Neural progenitor cell (in vitro differentiated cells): ENCODE data around the gene SVOP. TPM values are rescaled to one million over a fixed set of nuclear protein-coding genes. Genes with fewer than 3 reads are reported as not detected.

Source experiments
- DNase-seq: peaks from one replicate; pipeline ENCODE4 v3.0.0-alpha.2; 2016; ENCODE audit warnings: low spot score
- H2AFZ ChIP-seq: fragments of 200-600 bp; sonication (generic); replicated peaks from 2 replicates; pipeline ENCODE4 v1.6.1; 2016; ENCODE audit warnings: antibody characterized with exemption
- H3F3A ChIP-seq: fragments of 200-600 bp; sonication (generic); 2 replicates; pipeline ENCODE4 v1.6.1; 2016; ENCODE audit warnings: antibody characterized with exemption, low read depth
- H3K27ac ChIP-seq: fragments of 200-600 bp; sonication (generic); 2 replicates; pipeline ENCODE4 v1.5.1; 2016; ENCODE audit warnings: mild to moderate bottlenecking
- H3K27me3 ChIP-seq: fragments of 200-600 bp; sonication (generic); 2 replicates; pipeline ENCODE4 v1.6.1; 2016; ENCODE audit warnings: mild to moderate bottlenecking, moderate library complexity
- H3K36me3 ChIP-seq: fragments of 200-600 bp; sonication (generic); 2 replicates; pipeline ENCODE4 v1.5.1; 2016
- H3K4me1 ChIP-seq: fragments of 200-600 bp; sonication (generic); 2 replicates; pipeline ENCODE4 v1.6.1; 2016; ENCODE audit warnings: mixed run types
- H3K4me2 ChIP-seq: fragments of 200-600 bp; sonication (generic); 2 replicates; pipeline ENCODE4 v1.6.1; 2016
- H3K4me3 ChIP-seq: fragments of 200-600 bp; sonication (generic); 2 replicates; pipeline ENCODE4 v1.5.1; 2016
- H3K79me2 ChIP-seq: fragments of 200-600 bp; sonication (generic); 2 replicates; pipeline ENCODE4 v1.6.1; 2016; ENCODE audit warnings: low read depth
- H3K9ac ChIP-seq: fragments of 200-600 bp; sonication (generic); 2 replicates; pipeline ENCODE4 v1.6.1; 2016
- H3K9me3 ChIP-seq: fragments of 200-600 bp; sonication (generic); 2 replicates; pipeline ENCODE4 v1.5.1; 2016; ENCODE audit warnings: low read depth
- H4K20me1 ChIP-seq: fragments of 200-600 bp; sonication (generic); 2 replicates; pipeline ENCODE4 v1.6.1; 2016; ENCODE audit warnings: low read depth
- H3K27ac Mint-ChIP-seq: 3 replicates; pipeline ENCODE4 v1.8.0; 2021; ENCODE audit warnings: mixed read lengths
- H3K27me3 Mint-ChIP-seq: 2 replicates; pipeline ENCODE4 v1.8.0; 2022; ENCODE audit warnings: low read depth, mild to moderate bottlenecking, inconsistent platforms, moderate library complexity, mixed read lengths; ENCODE audit not compliant: insufficient read depth
- H3K36me3 Mint-ChIP-seq: 3 replicates; pipeline ENCODE4 v1.8.0; 2021; ENCODE audit warnings: mixed read lengths
- H3K4me1 Mint-ChIP-seq: 3 replicates; pipeline ENCODE4 v1.8.0; 2021; ENCODE audit warnings: mixed read lengths
- H3K4me3 Mint-ChIP-seq: 3 replicates; pipeline ENCODE4 v1.8.0; 2021; ENCODE audit warnings: mild to moderate bottlenecking, moderate library complexity, mixed read lengths
- H3K9me3 Mint-ChIP-seq: 3 replicates; pipeline ENCODE4 v1.8.0; 2020; ENCODE audit warnings: mixed read lengths
- EZH2 ChIP-seq: fragments of 200-600 bp; sonication (generic); IDR thresholded peaks from 2 replicates; pipeline ENCODE4 v1.6.1; 2017; ENCODE audit warnings: antibody characterized with exemption, mild to moderate bottlenecking, moderate library complexity
- EZH2phosphoT487 ChIP-seq: fragments of 200-600 bp; sonication (generic); IDR thresholded peaks from 2 replicates; pipeline ENCODE4 v1.6.1; 2017; ENCODE audit warnings: antibody characterized with exemption
- total RNA-seq: library from RNA; depleted of rRNA; stranded (reverse); fragments of >200 nt; gene quantifications from 2 replicates; pipeline ENCODE4 v1.2.3, GENCODE V29; 2015; ENCODE audit warnings: low replicate concordance
- TF ChIP-seq, protein P1 (sequence below): fragments of 200-600 bp; sonication (generic); IDR thresholded peaks from 2 replicates; pipeline ENCODE4 v1.5.1; 2017; ENCODE audit warnings: antibody characterized with exemption, mild to moderate bottlenecking

Gene SVOP
- total RNA-seq, 1 donor from 2014 or later: not detected

DNA sequence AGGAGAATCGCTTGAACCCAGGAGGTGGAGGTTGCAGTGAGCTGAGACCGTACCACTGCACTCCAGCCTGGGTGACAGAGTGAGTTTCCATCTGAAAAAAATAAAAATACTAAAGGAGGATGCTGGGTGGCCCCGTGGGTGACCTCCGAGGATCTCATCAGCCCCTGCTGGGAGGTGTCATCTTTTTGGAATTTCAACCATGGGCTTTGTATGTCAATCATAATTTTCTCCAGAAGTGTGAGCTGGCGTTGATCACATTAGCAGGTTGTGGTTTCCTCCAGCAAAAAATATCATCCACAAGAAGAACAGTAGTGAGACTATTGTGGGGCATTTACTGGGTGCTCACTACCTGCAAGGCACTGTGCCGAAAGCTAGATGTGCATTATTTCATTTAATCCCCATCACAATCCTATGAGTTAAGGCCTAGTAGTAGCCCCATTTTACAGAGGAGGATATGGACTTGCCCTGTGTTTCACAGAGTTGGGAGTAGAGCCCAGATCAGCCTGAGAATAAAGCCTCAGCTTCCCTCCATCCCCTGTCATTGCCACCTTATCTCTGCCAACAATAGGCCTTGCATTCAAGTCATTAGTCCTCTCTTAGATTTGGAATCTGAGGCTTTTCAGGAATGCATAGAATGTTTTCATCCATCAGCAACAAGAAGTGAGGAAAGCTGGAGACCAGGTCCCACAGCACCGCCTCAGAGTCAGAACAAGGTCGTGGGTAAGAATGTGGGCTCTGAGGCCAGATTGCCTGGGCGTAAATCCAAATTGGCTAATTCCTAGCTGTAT lies 39.8 kb downstream of the SVOP start:
- TF ChIP-seq EZH2 (no peak), EZH2phosphoT487 (no peak)
- TF ChIP-seq, protein P1, sequence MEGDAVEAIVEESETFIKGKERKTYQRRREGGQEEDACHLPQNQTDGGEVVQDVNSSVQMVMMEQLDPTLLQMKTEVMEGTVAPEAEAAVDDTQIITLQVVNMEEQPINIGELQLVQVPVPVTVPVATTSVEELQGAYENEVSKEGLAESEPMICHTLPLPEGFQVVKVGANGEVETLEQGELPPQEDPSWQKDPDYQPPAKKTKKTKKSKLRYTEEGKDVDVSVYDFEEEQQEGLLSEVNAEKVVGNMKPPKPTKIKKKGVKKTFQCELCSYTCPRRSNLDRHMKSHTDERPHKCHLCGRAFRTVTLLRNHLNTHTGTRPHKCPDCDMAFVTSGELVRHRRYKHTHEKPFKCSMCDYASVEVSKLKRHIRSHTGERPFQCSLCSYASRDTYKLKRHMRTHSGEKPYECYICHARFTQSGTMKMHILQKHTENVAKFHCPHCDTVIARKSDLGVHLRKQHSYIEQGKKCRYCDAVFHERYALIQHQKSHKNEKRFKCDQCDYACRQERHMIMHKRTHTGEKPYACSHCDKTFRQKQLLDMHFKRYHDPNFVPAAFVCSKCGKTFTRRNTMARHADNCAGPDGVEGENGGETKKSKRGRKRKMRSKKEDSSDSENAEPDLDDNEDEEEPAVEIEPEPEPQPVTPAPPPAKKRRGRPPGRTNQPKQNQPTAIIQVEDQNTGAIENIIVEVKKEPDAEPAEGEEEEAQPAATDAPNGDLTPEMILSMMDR: no peak

DNA sequence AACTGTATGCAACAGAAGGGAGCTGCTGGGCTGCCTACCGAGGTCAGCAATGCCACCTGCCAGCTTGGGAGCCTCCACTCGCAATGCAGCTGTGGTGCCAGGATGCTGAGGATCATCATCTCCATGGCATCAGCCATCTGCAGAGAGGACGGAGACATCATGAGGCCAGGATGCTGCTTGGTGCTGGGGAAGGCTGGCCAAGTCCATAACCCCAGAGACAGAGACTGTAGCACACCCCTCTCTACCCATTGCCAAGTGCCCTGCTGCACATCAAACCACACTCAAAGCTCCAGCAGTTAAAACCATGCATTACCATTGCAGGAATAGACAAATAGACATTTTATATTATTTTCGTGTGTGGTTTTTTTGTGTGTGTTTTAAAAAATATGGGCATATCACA lies 43.5 kb downstream of the SVOP start:
- H3K27me3 ChIP-seq: no peaks in the 10 kb centered on the region
- H3K36me3 Mint-ChIP-seq: no peaks in the 10 kb centered on the region
- peaks cover 7% of the 10 kb centered on the region for H3K4me1 Mint-ChIP-seq
- TF ChIP-seq EZH2phosphoT487: no peak
- TF ChIP-seq, protein P1: no peak
- H2AFZ ChIP-seq: no peak overlapping the region
- no peaks in the 10 kb centered on the region for H4K20me1 ChIP-seq
- H3K4me1 ChIP-seq: peaks cover 4% of the 10 kb centered on the region
- H3K27me3 Mint-ChIP-seq: peaks cover 3% of the 10 kb centered on the region
- no peaks in the 10 kb centered on the region for H3K79me2 ChIP-seq
- H3K36me3 ChIP-seq: no peaks in the 10 kb centered on the region
- H3K9ac ChIP-seq: no peak overlapping the region
- no peak overlapping the region for H3K4me3 ChIP-seq
- no peak overlapping the region for H3K4me3 Mint-ChIP-seq
- no peaks in the 10 kb centered on the region for H3K9me3 Mint-ChIP-seq
- no peak for DNase-seq
- no peaks in the 10 kb centered on the region for H3K9me3 ChIP-seq
- H3K4me2 ChIP-seq: no peak overlapping the region
- no peak overlapping the region for H3K27ac Mint-ChIP-seq
- H3K27ac ChIP-seq: no peak overlapping the region
- no peaks in the 10 kb centered on the region for H3F3A ChIP-seq

More for the DNA sequence above, 39.8 kb downstream of the SVOP start:
- H3K4me2 ChIP-seq: no peak overlapping the region
- Mint-ChIP-seq H3K27ac (no peak overlapping the region), H3K4me1 (no peaks in the 10 kb centered on the region), H3K9me3 (no peaks in the 10 kb centered on the region), H3K27me3 (no peaks in the 10 kb centered on the region), H3K36me3 (no peaks in the 10 kb centered on the region), H3K4me3 (no peak overlapping the region)
- no peaks in the 10 kb centered on the region for H4K20me1 ChIP-seq
- H3K9ac ChIP-seq: no peak overlapping the region
- H3K27ac ChIP-seq: no peak overlapping the region
- H3K36me3 ChIP-seq: no peaks in the 10 kb centered on the region
- no peaks in the 10 kb centered on the region for H3K4me1 ChIP-seq
- DNase-seq: no peak
- H3F3A ChIP-seq: no peaks in the 10 kb centered on the region
- no peaks in the 10 kb centered on the region for H3K79me2 ChIP-seq
- no peaks in the 10 kb centered on the region for H3K9me3 ChIP-seq
- peaks cover 4% of the 10 kb centered on the region for H3K27me3 ChIP-seq
- H2AFZ ChIP-seq: no peak overlapping the region
- no peak overlapping the region for H3K4me3 ChIP-seq

DNA sequence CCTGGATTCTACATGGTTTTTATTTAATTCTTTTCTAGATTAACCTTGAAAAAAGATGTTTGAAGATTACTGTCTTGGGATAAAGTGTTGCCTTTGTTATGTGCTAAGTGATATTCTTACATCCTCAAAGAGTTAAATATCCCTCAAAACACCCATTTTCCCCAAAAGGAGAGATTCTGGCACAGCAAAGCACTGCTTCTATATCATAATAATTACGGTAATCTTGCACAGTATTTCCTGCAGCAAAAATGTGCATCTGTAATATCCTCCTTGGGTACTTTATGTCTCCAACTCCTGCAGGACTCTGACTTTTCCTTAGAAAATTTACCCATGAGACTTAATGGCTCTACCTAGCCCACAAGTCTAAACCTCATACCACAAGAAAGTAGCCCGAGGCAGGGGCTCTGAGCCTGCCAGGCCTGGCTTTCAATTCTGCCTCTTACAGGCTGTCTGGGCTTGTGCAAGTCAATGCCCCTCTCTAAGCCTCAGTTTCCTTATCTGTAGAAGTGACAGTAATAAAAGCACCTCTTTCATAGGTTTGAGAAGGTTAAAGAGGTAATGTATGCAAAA lies 45.8 kb downstream of the SVOP start:
- Mint-ChIP-seq H3K27me3 (peaks cover 3% of the 10 kb centered on the region), H3K27ac (no peak overlapping the region), H3K36me3 (no peaks in the 10 kb centered on the region), H3K9me3 (no peaks in the 10 kb centered on the region), H3K4me1 (peaks cover 14% of the 10 kb centered on the region), H3K4me3 (no peak overlapping the region)
- Histone ChIP-seq H3K4me3 (no peak overlapping the region), H3K9me3 (no peaks in the 10 kb centered on the region), H3K9ac (no peak overlapping the region), H3K4me1 (peaks cover 4% of the 10 kb centered on the region), H4K20me1 (no peaks in the 10 kb centered on the region), H2AFZ (no peak overlapping the region), H3K36me3 (no peaks in the 10 kb centered on the region), H3K79me2 (no peaks in the 10 kb centered on the region), H3K27ac (no peak overlapping the region), H3K4me2 (no peak overlapping the region), H3F3A (no peaks in the 10 kb centered on the region), H3K27me3 (no peaks in the 10 kb centered on the region)
- DNase-seq: no peak
- TF ChIP-seq, protein P1: no peak
- TF ChIP-seq EZH2phosphoT487 (no peak), EZH2 (no peak)
